NT2/D1 (cell line): ENCODE data around the gene GGT6.

Experiments
- DNase-seq: peaks from one replicate; pipeline ENCODE4 v3.0.0-alpha.2; 2011; ENCODE audit warnings: low read depth, low spot score
- H3K27me3 ChIP-seq: 2 replicates; pipeline ENCODE4 v1.6.0; 2011; ENCODE audit warnings: mild to moderate bottlenecking; ENCODE audit not compliant: insufficient read length, insufficient read depth
- H3K36me3 ChIP-seq: 2 replicates; pipeline ENCODE4 v1.6.1; 2011; ENCODE audit warnings: mild to moderate bottlenecking, low read length, mixed read lengths; ENCODE audit not compliant: insufficient read depth, insufficient read length
- H3K4me1 ChIP-seq: 2 replicates; pipeline ENCODE4 v1.5.1; 2011; ENCODE audit not compliant: insufficient read depth, insufficient read length
- H3K4me3 ChIP-seq: 2 replicates; pipeline ENCODE4 v1.5.1; 2011; ENCODE audit warnings: low read depth; ENCODE audit not compliant: insufficient read length
- H3K9ac ChIP-seq: 2 replicates; pipeline ENCODE4 v1.6.0; 2011; ENCODE audit warnings: low read depth; ENCODE audit not compliant: insufficient read length
- H3K9me3 ChIP-seq: 2 replicates; pipeline ENCODE4 v1.5.1; 2011; ENCODE audit warnings: mild to moderate bottlenecking, low read length; ENCODE audit not compliant: insufficient read depth
- SUZ12 ChIP-seq: IDR thresholded peaks from 2 replicates; pipeline ENCODE4 v1.6.1; 2011; ENCODE audit not compliant: insufficient read length, insufficient read depth; ENCODE audit errors: extremely low read depth
- YY1 ChIP-seq: IDR thresholded peaks from 2 replicates; pipeline ENCODE4 v1.6.1; 2011; ENCODE audit not compliant: insufficient read length, insufficient read depth
- ZNF274 ChIP-seq: IDR thresholded peaks from 2 replicates; pipeline ENCODE4 v1.6.1; 2011; ENCODE audit warnings: mild to moderate bottlenecking, low read depth, low read length

Gene GGT6

GRCh38 chr17:4538236-4539002 lies 22.0 kb downstream of the GGT6 start:
- no peak overlapping the region for H3K4me3 ChIP-seq
- no peak for DNase-seq
- H3K9me3 ChIP-seq = no peaks in the 10 kb centered on the region
- H3K36me3 ChIP-seq = peaks cover 63% of the 10 kb centered on the region
- peaks cover 10% of the 10 kb centered on the region for H3K4me1 ChIP-seq
- TF ChIP-seq SUZ12 = no peak
- no peak for TF ChIP-seq YY1
- TF ChIP-seq ZNF274 = no peak
- no peaks in the 10 kb centered on the region for H3K27me3 ChIP-seq
- no peak overlapping the region for H3K9ac ChIP-seq

GRCh38 chr17:4537451-4538235 lies 22.7 kb downstream of the GGT6 start:
- TF ChIP-seq ZNF274 (no peak), SUZ12 (no peak), YY1 (no peak)
- H3K9ac ChIP-seq = no peak overlapping the region
- H3K9me3 ChIP-seq = no peaks in the 10 kb centered on the region
- H3K4me3 ChIP-seq = no peak overlapping the region
- H3K36me3 ChIP-seq = peaks cover 55% of the 10 kb centered on the region
- H3K27me3 ChIP-seq = peaks cover 5% of the 10 kb centered on the region
- no peak for DNase-seq
- H3K4me1 ChIP-seq = peaks cover 10% of the 10 kb centered on the region

GRCh38 chr17:4536742-4537411 lies 23.5 kb downstream of the GGT6 start:
- Histone ChIP-seq H3K4me3 (no peak overlapping the region), H3K4me1 (peaks cover 9% of the 10 kb centered on the region), H3K27me3 (peaks cover 12% of the 10 kb centered on the region), H3K9me3 (no peaks in the 10 kb centered on the region), H3K36me3 (peaks cover 47% of the 10 kb centered on the region), H3K9ac (no peak overlapping the region)
- DNase-seq = no peak
- TF ChIP-seq ZNF274 (no peak), YY1 (no peak), SUZ12 (no peak)

- no peak for DNase-seq
- Histone ChIP-seq H3K9ac (no peak overlapping the region), H3K36me3 (peaks cover 41% of the 10 kb centered on the region), H3K27me3 (peaks cover 16% of the 10 kb centered on the region), H3K4me3 (no peak overlapping the region), H3K4me1 (peaks cover 8% of the 10 kb centered on the region), H3K9me3 (no peaks in the 10 kb centered on the region)
- no peak for TF ChIP-seq ZNF274
Observed at GRCh38 chr17:4536259-4536741, 24.1 kb downstream of the GGT6 start.

GRCh38 chr17:4535667-4536258 lies 24.6 kb downstream of the GGT6 start:
- no peak for DNase-seq
- Histone ChIP-seq H3K4me3 (no peak overlapping the region), H3K9me3 (no peaks in the 10 kb centered on the region), H3K36me3 (peaks cover 36% of the 10 kb centered on the region), H3K27me3 (peaks cover 18% of the 10 kb centered on the region), H3K9ac (no peak overlapping the region), H3K4me1 (peaks cover 8% of the 10 kb centered on the region)
- TF ChIP-seq ZNF274 (no peak), SUZ12 (no peak), YY1 (no peak)

GRCh38 chr17:4534928-4535666 lies 25.3 kb downstream of the GGT6 start:
- Histone ChIP-seq H3K4me1 (peaks cover 8% of the 10 kb centered on the region), H3K4me3 (no peak overlapping the region), H3K9me3 (no peaks in the 10 kb centered on the region), H3K36me3 (peaks cover 29% of the 10 kb centered on the region), H3K9ac (no peak overlapping the region), H3K27me3 (peaks cover 25% of the 10 kb centered on the region)
- no peak for DNase-seq
- TF ChIP-seq ZNF274 (no peak), SUZ12 (no peak), YY1 (no peak)

- DNase-seq = no peak
- TF ChIP-seq SUZ12 = no peak
- TF ChIP-seq YY1 = no peak
- TF ChIP-seq ZNF274 = no peak
- H3K4me3 ChIP-seq = no peak overlapping the region
- H3K9ac ChIP-seq = no peak overlapping the region
- peaks cover 8% of the 10 kb centered on the region for H3K4me1 ChIP-seq
- no peaks in the 10 kb centered on the region for H3K9me3 ChIP-seq
- peaks cover 24% of the 10 kb centered on the region for H3K36me3 ChIP-seq
- peaks cover 30% of the 10 kb centered on the region for H3K27me3 ChIP-seq
Observed at GRCh38 chr17:4534515-4534914, 25.9 kb downstream of the GGT6 start.
